GM23338 (cell line): ENCODE data around the gene RPS6KB1. TPM values are rescaled to one million over a fixed set of nuclear protein-coding genes. Genes with fewer than 3 reads are reported as not detected.
"Not testable (repeated sequence)": the region's sequence is repeated elsewhere in the genome, so short reads cannot be mapped to it uniquely, and the experiment has no call there.

Source experiments
- ATAC-seq: fragments of 200-7000 bp; cut with Tn5 transposase; 3 replicates; pipeline ENCODE4 v1.9.1; 2020
- DNase-seq: peaks from one replicate; pipeline ENCODE4 v3.0.0-alpha.2; 2015; ENCODE audit warnings: low spot score
- H2AFZ ChIP-seq: fragments of 200-600 bp; sonication (generic); 2 replicates; pipeline ENCODE4 v1.8.0; 2016; ENCODE audit warnings: antibody characterized with exemption, mild to moderate bottlenecking, moderate library complexity
- H3F3A ChIP-seq: fragments of 200-600 bp; sonication (generic); replicated peaks from 2 replicates; pipeline ENCODE4 v1.8.0; 2017; ENCODE audit warnings: antibody characterized with exemption, mixed run types, low read depth
- H3K27ac ChIP-seq: fragments of 200-600 bp; sonication (generic); 2 replicates; pipeline ENCODE4 v1.6.1; 2016; ENCODE audit warnings: low read depth
- H3K27me3 ChIP-seq: fragments of 200-600 bp; sonication (generic); 2 replicates; pipeline ENCODE4 v1.8.0; 2016; ENCODE audit warnings: mild to moderate bottlenecking, mixed run types, moderate library complexity; ENCODE audit not compliant: insufficient read depth
- H3K36me3 ChIP-seq: fragments of 200-600 bp; sonication (generic); 2 replicates; pipeline ENCODE4 v1.8.0; 2016; ENCODE audit warnings: mild to moderate bottlenecking; ENCODE audit not compliant: insufficient read depth
- H3K4me1 ChIP-seq: fragments of 200-600 bp; sonication (generic); 2 replicates; pipeline ENCODE4 v1.8.0; 2016; ENCODE audit warnings: mild to moderate bottlenecking, moderate library complexity; ENCODE audit not compliant: insufficient read depth
- H3K4me2 ChIP-seq: fragments of 200-600 bp; sonication (generic); 2 replicates; pipeline ENCODE4 v1.7.1; 2017; ENCODE audit warnings: mixed run types
- H3K4me3 ChIP-seq: fragments of 200-600 bp; sonication (generic); 2 replicates; pipeline ENCODE4 v1.6.1; 2016; ENCODE audit warnings: mixed run types
- H3K79me2 ChIP-seq: fragments of 200-600 bp; sonication (generic); replicated peaks from 2 replicates; pipeline ENCODE4 v1.8.0; 2017; ENCODE audit warnings: mild to moderate bottlenecking; ENCODE audit not compliant: insufficient read depth
- H3K9me2 ChIP-seq: fragments of 200-600 bp; sonication (generic); 2 replicates; pipeline ENCODE4 v1.8.0; 2017; ENCODE audit not compliant: insufficient read depth
- H4K20me1 ChIP-seq: fragments of 200-600 bp; sonication (generic); replicated peaks from 2 replicates; pipeline ENCODE4 v1.8.0; 2017; ENCODE audit warnings: mild to moderate bottlenecking; ENCODE audit not compliant: insufficient read depth
- H3K27ac Mint-ChIP-seq: 2 replicates; pipeline ENCODE4 v1.8.0; 2020; ENCODE audit warnings: inconsistent platforms, mild to moderate bottlenecking, moderate library complexity, mixed read lengths
- H3K27me3 Mint-ChIP-seq: 3 replicates; pipeline ENCODE4 v1.8.0; 2022; ENCODE audit warnings: low read depth, mild to moderate bottlenecking, moderate library complexity, mixed read lengths, inconsistent platforms; ENCODE audit not compliant: insufficient read depth, poor library complexity
- H3K36me3 Mint-ChIP-seq: 3 replicates; pipeline ENCODE4 v1.8.0; 2021; ENCODE audit warnings: low read depth, mild to moderate bottlenecking, inconsistent platforms, moderate library complexity, mixed read lengths
- H3K4me1 Mint-ChIP-seq: 3 replicates; pipeline ENCODE4 v1.8.0; 2020; ENCODE audit warnings: mild to moderate bottlenecking, inconsistent platforms, mixed read lengths
- H3K4me3 Mint-ChIP-seq: 3 replicates; pipeline ENCODE4 v1.8.0; 2021; ENCODE audit warnings: moderate library complexity, mild to moderate bottlenecking, inconsistent platforms, mixed read lengths
- H3K9me3 Mint-ChIP-seq: 3 replicates; pipeline ENCODE4 v1.8.0; 2020; ENCODE audit warnings: moderate library complexity, mild to moderate bottlenecking, inconsistent platforms, mixed read lengths
- CTCF ChIP-seq, 2 experiments: fragments of 200-600 bp in 1 of 2; sonication (generic) in 1 of 2; conservative IDR thresholded peaks; 2 replicates each; pipeline versions ENCODE4 v1.5.1 to v1.6.1; 2016 to 2017; ENCODE audit warnings: antibody characterized with exemption in 2 of 2, low read depth in 2 of 2, mild to moderate bottlenecking in 2 of 2, moderate library complexity in 1 of 2
- EZH2 ChIP-seq: fragments of 200-600 bp; sonication (generic); IDR thresholded peaks from one replicate; pipeline ENCODE4 v1.8.0; 2017; ENCODE audit warnings: antibody characterized with exemption, mild to moderate bottlenecking, low read depth; ENCODE audit not compliant: unreplicated experiment
- JUNB ChIP-seq: IDR thresholded peaks from one replicate; pipeline ENCODE4 v1.6.1; 2016; ENCODE audit warnings: antibody characterized with exemption; ENCODE audit not compliant: unreplicated experiment
- NANOG ChIP-seq: IDR thresholded peaks from 2 replicates; pipeline ENCODE4 v1.6.1; 2016; ENCODE audit warnings: antibody characterized with exemption, borderline replicate concordance
- POLR2AphosphoS5 ChIP-seq: IDR thresholded peaks from 2 replicates; pipeline ENCODE4 v1.6.1; 2016; ENCODE audit warnings: antibody characterized with exemption, low read depth
- STAT1 ChIP-seq: IDR thresholded peaks from one replicate; pipeline ENCODE4 v1.6.1; 2016; ENCODE audit warnings: antibody characterized with exemption; ENCODE audit not compliant: unreplicated experiment
- ZNF331 ChIP-seq: fragments of 250-450 bp; sonication (Bioruptor Pico); IDR thresholded peaks from 2 replicates; pipeline ENCODE4 v1.5.0; 2020; ENCODE audit warnings: low read depth, mild to moderate bottlenecking, moderate library complexity
- polyA plus RNA-seq: library from polyadenylated mRNA; unstranded; fragments of >200 nt; fragmentation: Nextera tagmentation; extraction: Ambion mirVana; gene quantifications from 2 replicates; pipeline ENCODE4 v1.2.1, GENCODE V29; 2016
- total RNA-seq: library from RNA; depleted of rRNA; stranded (reverse); fragments of >200 nt; shearing (Covaris generic); gene quantifications from 2 replicates; pipeline ENCODE4 v1.2.3, GENCODE V29; 2014

Gene RPS6KB1
- total and polyA plus RNA-seq, 2 experiments from 2014 or later: 19.5 to 21.7 TPM

GRCh38 chr17:59941131-59941530, 48.2 kb downstream of the RPS6KB1 start:
- H3F3A ChIP-seq: no peaks in the 10 kb centered on the region
- Mint-ChIP-seq H3K27ac (no peak overlapping the region), H3K4me1 (no peaks in the 10 kb centered on the region), H3K27me3 (no peaks in the 10 kb centered on the region), H3K4me3 (no peak overlapping the region), H3K36me3 (peaks cover 30% of the 10 kb centered on the region; the same call in 2 of the 3 replicates), H3K9me3 (no peaks in the 10 kb centered on the region)
- H3K27me3 ChIP-seq: no peaks in the 10 kb centered on the region
- no peak overlapping the region for H2AFZ ChIP-seq
- H4K20me1 ChIP-seq: no peaks in the 10 kb centered on the region
- H3K36me3 ChIP-seq: peaks cover 5% of the 10 kb centered on the region; the same call in 1 of the 2 replicates
- no peak for TF ChIP-seq EZH2
- no peak for TF ChIP-seq JUNB
- TF ChIP-seq NANOG: no peak
- TF ChIP-seq ZNF331 (CRISPR knock-in tag): no peak
- no peak for TF ChIP-seq STAT1
- no peak for TF ChIP-seq CTCF (conservative IDR thresholded peaks at IDR 0.05; ENCODE audit: low read depth in 2 of 2)
- TF ChIP-seq POLR2AphosphoS5: no peak
- no peaks in the 10 kb centered on the region for H3K4me1 ChIP-seq
- no peaks in the 10 kb centered on the region for H3K79me2 ChIP-seq
- H3K27ac ChIP-seq: no peak overlapping the region
- H3K9me2 ChIP-seq: no peaks in the 10 kb centered on the region
- DNase-seq (no peak), ATAC-seq (no peak)
- H3K4me3 ChIP-seq: no peak overlapping the region
- no peak overlapping the region for H3K4me2 ChIP-seq

GRCh38 chr17:59946433-59946832, 53.5 kb downstream of the RPS6KB1 start:
- not testable (repeated sequence) for H3K4me2 ChIP-seq, H3K4me3 ChIP-seq, H3K4me3 Mint-ChIP-seq, H3K4me1 Mint-ChIP-seq, H3K9me2 ChIP-seq, DNase-seq, H3K27ac ChIP-seq, H3K27me3 ChIP-seq, H3F3A ChIP-seq, H3K27me3 Mint-ChIP-seq, H4K20me1 ChIP-seq, H3K9me3 Mint-ChIP-seq, H2AFZ ChIP-seq, H3K79me2 ChIP-seq, H3K4me1 ChIP-seq, H3K36me3 ChIP-seq, H3K27ac Mint-ChIP-seq, ATAC-seq
- H3K36me3 Mint-ChIP-seq: peaks cover 19% of the 10 kb centered on the region; the same call in 2 of the 3 replicates

- H3K27me3 ChIP-seq, H2AFZ ChIP-seq, H3K4me1 Mint-ChIP-seq, H3K36me3 ChIP-seq, H3K27ac ChIP-seq, H3K79me2 ChIP-seq, H3K27ac Mint-ChIP-seq, H3K4me1 ChIP-seq, H3K9me3 Mint-ChIP-seq, ATAC-seq, H3K4me3 Mint-ChIP-seq, H3K4me3 ChIP-seq, H4K20me1 ChIP-seq, H3F3A ChIP-seq, DNase-seq, H3K9me2 ChIP-seq, H3K4me2 ChIP-seq, H3K27me3 Mint-ChIP-seq: not testable (repeated sequence)
- H3K36me3 Mint-ChIP-seq: peaks cover 13% of the 10 kb centered on the region; the same call in 2 of the 3 replicates
Measured at GRCh38 chr17:59947310-59947709, 54.4 kb downstream of the RPS6KB1 start.
